Mucosa of descending colon (tissue), 3 donors: ENCODE results near the gene DAND5. TPM values are rescaled to one million over a fixed set of nuclear protein-coding genes. Genes with fewer than 3 reads are reported as not detected.
A peak's percentile ranks its signal among the peaks of the same experiment; 100 is the strongest.

Source experiments
- ATAC-seq: fragments of 200-7000 bp; cut with Tn5 transposase; one replicate; pipeline ENCODE4 v1.9.1; 2020; ENCODE audit warnings: mild to moderate bottlenecking, moderate library complexity
- DNase-seq, 3 donors: peaks; one replicate each; pipeline ENCODE4 v3.0.0-alpha.2; 2020
- H3K36me3 ChIP-seq: fragments of 200-600 bp; one replicate; pipeline ENCODE4 v1.8.0; 2021; ENCODE audit warnings: low read depth, mild to moderate bottlenecking
- H3K4me1 ChIP-seq: fragments of 200-600 bp; one replicate; pipeline ENCODE4 v1.8.0; 2021; ENCODE audit warnings: low read depth, mild to moderate bottlenecking
- H3K4me3 ChIP-seq: fragments of 200-600 bp; one replicate; pipeline ENCODE4 v1.8.0; 2021; ENCODE audit warnings: mild to moderate bottlenecking
- H3K9me3 ChIP-seq: fragments of 200-600 bp; one replicate; pipeline ENCODE4 v1.8.0; 2021; ENCODE audit warnings: mild to moderate bottlenecking
- CTCF ChIP-seq: fragments of 200-600 bp; IDR thresholded peaks from one replicate; pipeline ENCODE4 v1.8.0; 2022; ENCODE audit warnings: antibody characterized with exemption, mild to moderate bottlenecking
- intact Hi-C, 2 donors: fragments of 100-400 bp; cut with DNase I in 1 of 2; cut with micrococcal nuclease in 1 of 2; formaldehyde crosslinking; loops; one replicate each; pipeline versions ENCODE4 v1.11.0 to v1.11.1; 2022; cut with DNase I, micrococcal nuclease
- total RNA-seq, 3 donors: library from RNA; stranded (reverse); fragmentation: NEBNext Ultra II Directional in 2 of 3; extraction: Animal tissue kit (Norgen Biotek cat#: 25700) in 2 of 3; gene quantifications; one replicate each; pipeline versions ENCODE4 v1.2.1 to v1.2.4, GENCODE V29; 2021 to 2023
- donor health status: DM: no; HTN: no; CAD: no; lungs with moderate emphysema.
- donor health status: DM: no; HTN: no; CAD: no.
- donor health status: DM: no; HTN: yes; CAD: no.

The DAND5 gene
- total RNA-seq, 3 donors from 2014 or later: 0.34 to 1.1 TPM; not detected in 1

- no peak for TF ChIP-seq CTCF
- DNase-seq (peak; percentile 72 to 82 (median 80)), ATAC-seq (peak; percentile 71)
- Histone ChIP-seq H3K36me3 (no peaks in the 10 kb centered on the region), H3K9me3 (no peaks in the 10 kb centered on the region), H3K4me1 (no peaks in the 10 kb centered on the region), H3K4me3 (peak within 1 kb of the TSS; percentile 46)
- intact Hi-C loops: no loop called here
Observed at GRCh38 chr19:12994701-12995595, 25.6 kb downstream of the DAND5 start, which contains the start of gene NFIX. Gene NFIX (plus strand): TSS chr19:12995475. CDS start chr19:12995838, 363 bp downstream.

- intact Hi-C loops: no loop called here
- no peaks in the 10 kb centered on the region for H3K4me1 ChIP-seq
- peak overlapping the region; percentile 46 for H3K4me3 ChIP-seq
- H3K9me3 ChIP-seq: no peaks in the 10 kb centered on the region
- ATAC-seq (peak; percentile 53), DNase-seq (peak in 1 of 3 donors; percentile 61)
- H3K36me3 ChIP-seq: no peaks in the 10 kb centered on the region
- no peak for TF ChIP-seq CTCF
Observed at GRCh38 chr19:12995596-12996405, 26.4 kb downstream of the DAND5 start.

DNA sequence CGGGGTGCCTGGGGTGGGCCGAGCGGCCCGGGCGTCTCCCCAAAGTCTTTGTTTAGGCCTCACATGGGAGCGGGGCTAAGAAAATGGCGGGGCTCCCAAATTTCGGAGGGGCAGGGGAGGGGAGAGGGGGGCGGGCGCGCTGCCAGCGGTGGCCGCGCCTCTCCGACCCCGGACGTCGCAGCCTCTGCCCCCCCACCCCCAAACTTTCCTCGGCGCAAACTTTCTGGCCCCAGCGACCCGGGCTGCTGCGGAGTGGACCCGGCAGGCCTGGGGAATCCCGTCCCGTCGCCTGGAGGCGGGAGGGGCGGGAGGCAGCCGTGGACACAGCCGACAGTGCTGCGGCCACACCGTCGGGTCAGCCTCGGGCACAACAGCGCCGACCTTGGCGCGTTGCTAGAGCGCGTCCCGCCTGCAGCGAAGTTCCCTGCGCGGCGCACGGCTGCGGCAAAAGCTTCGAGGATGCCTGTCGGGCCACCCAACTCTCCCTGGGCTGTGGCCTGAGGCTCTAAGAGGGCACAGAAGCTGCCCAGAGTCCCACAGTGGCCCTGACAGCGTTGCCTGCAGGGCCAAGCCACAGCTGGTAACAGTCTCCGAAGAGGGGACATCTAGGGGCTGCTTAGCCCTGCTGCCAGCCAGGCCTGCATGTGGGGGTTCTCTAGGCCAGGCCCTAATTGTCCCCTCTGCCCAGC lies 27.2 kb downstream of the DAND5 start:
- intact Hi-C loops: no loop called here
- Histone ChIP-seq H3K4me3 (peak overlapping the region; percentile 46), H3K4me1 (no peaks in the 10 kb centered on the region), H3K9me3 (no peaks in the 10 kb centered on the region), H3K36me3 (no peaks in the 10 kb centered on the region)
- peak; percentile 68 for ATAC-seq
- no peak for TF ChIP-seq CTCF
- DNase-seq: peak in 2 of 3 donors; percentile 63 to 67

GRCh38 chr19:12997179-12997966 lies 28.0 kb downstream of the DAND5 start:
- Histone ChIP-seq H3K36me3 (no peaks in the 10 kb centered on the region), H3K4me1 (no peaks in the 10 kb centered on the region), H3K9me3 (no peaks in the 10 kb centered on the region), H3K4me3 (no peak overlapping the region)
- TF ChIP-seq CTCF: no peak
- intact Hi-C loops: no loop called here
- ATAC-seq (no peak), DNase-seq (peak in 1 of 3 donors; percentile 33)
